ENCODE results near the gene CFAP61.

CFAP61 gene

DNA sequence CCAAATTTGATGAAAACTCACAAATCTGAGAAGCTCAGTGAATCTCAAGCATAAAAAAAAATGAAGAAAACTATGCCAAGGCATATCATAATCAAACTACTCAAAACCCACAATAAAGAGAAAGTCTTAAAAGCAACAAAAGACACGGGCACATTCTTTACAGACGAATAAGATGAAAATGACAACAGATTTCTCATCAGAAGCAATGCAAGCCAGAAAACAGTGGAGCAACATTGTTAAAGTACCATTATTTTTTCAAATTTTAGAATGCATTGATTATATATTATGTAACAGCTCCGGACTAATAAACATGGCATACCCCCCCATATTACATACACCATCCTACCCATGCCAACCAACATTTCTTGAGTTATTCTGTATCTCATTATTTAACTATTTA is 260.2 kb downstream of the CFAP61 start:
- TF ChIP-seq MYC (IDR thresholded peaks at IDR 0.05; ENCODE audit: low read depth, low read length) (no peak), POLR2A (IDR thresholded peaks at IDR 0.05; ENCODE audit: extremely low read depth, insufficient read length) (no peak)
- TF ChIP-seq, protein P1, sequence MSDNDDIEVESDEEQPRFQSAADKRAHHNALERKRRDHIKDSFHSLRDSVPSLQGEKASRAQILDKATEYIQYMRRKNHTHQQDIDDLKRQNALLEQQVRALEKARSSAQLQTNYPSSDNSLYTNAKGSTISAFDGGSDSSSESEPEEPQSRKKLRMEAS (IDR thresholded peaks at IDR 0.05; ENCODE audit: low read depth, low read length): no peak
- TF ChIP-seq, protein P2, sequence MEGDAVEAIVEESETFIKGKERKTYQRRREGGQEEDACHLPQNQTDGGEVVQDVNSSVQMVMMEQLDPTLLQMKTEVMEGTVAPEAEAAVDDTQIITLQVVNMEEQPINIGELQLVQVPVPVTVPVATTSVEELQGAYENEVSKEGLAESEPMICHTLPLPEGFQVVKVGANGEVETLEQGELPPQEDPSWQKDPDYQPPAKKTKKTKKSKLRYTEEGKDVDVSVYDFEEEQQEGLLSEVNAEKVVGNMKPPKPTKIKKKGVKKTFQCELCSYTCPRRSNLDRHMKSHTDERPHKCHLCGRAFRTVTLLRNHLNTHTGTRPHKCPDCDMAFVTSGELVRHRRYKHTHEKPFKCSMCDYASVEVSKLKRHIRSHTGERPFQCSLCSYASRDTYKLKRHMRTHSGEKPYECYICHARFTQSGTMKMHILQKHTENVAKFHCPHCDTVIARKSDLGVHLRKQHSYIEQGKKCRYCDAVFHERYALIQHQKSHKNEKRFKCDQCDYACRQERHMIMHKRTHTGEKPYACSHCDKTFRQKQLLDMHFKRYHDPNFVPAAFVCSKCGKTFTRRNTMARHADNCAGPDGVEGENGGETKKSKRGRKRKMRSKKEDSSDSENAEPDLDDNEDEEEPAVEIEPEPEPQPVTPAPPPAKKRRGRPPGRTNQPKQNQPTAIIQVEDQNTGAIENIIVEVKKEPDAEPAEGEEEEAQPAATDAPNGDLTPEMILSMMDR (IDR thresholded peaks at IDR 0.05; ENCODE audit: low read depth, low read length): no peak
- DNase-seq (ENCODE audit: low read depth): no peak
- no peak overlapping the region for H3K4me3 ChIP-seq (ENCODE audit: low read depth, low read length)

DNA sequence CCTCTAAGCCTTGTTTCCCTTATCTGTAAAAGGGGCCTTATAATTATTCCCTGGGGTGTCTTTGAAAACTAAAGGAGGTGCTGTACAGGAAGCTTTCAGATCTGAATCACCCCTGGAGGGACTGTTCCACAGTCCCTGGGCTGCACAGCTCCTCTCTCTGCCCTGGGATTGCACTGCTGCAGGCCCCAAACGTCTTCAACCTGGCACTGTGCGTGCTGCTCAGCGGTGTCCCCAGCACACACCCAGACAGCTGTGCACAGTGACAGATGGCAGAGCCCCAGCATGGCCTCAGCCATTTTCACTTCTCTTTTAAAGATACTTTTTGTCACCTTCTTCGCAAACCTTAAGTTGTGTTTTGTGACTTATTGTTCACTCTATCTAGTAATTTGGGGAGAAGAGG is 264.9 kb downstream of the CFAP61 start:
- TF ChIP-seq, protein P2 (IDR thresholded peaks at IDR 0.05; ENCODE audit: low read depth, low read length): no peak

DNA sequence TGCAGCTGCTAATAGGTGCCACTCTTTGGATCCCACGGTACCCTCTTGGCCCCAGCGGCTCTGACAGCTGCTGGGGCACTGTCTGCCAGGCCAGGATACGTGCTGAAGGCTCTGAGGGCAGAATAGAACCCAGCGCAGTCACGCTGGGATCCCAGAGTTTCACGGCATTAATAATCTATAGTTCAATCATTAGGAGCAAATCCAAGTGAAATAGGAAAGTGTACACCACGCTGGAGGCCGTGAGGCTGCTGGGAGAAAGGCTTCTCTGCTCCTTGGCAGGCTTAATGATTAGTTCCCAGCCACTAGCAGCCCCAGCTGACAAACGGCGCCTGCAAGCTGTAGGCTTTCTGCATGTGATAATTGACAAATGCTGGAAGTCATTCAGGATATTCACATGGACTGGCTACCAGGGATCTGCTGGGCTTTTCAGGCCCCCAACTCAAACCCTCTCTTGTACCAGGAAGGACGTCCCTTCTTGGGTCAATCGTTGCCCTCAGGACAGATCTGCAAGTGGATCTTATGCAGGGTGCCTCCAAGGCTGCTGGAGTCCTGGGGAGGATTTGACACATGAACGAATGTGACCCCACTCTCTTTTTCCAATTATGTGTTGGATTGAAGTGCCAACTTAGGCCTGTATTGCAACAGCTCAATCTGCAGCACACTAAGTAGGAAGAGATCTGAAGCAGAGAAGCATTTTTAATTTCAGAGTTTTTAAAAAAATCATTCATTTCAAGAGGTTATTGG is 265.5 kb downstream of the CFAP61 start:
- no peak overlapping the region for H3K4me3 ChIP-seq (ENCODE audit: low read depth, low read length)
- DNase-seq (ENCODE audit: low read depth): peak; percentile 25
- TF ChIP-seq POLR2A (IDR thresholded peaks at IDR 0.05; ENCODE audit: extremely low read depth, insufficient read length): no peak
- no peak for TF ChIP-seq MYC (IDR thresholded peaks at IDR 0.05; ENCODE audit: low read depth, low read length)
- TF ChIP-seq, protein P2 (IDR thresholded peaks at IDR 0.05; ENCODE audit: low read depth, low read length): no peak
- TF ChIP-seq, protein P1 (IDR thresholded peaks at IDR 0.05; ENCODE audit: low read depth, low read length): no peak

More for the DNA sequence above, 264.9 kb downstream of the CFAP61 start:
- peak; percentile 91 for DNase-seq (ENCODE audit: low read depth)
- H3K4me3 ChIP-seq (ENCODE audit: low read depth, low read length): no peak overlapping the region

DNA sequence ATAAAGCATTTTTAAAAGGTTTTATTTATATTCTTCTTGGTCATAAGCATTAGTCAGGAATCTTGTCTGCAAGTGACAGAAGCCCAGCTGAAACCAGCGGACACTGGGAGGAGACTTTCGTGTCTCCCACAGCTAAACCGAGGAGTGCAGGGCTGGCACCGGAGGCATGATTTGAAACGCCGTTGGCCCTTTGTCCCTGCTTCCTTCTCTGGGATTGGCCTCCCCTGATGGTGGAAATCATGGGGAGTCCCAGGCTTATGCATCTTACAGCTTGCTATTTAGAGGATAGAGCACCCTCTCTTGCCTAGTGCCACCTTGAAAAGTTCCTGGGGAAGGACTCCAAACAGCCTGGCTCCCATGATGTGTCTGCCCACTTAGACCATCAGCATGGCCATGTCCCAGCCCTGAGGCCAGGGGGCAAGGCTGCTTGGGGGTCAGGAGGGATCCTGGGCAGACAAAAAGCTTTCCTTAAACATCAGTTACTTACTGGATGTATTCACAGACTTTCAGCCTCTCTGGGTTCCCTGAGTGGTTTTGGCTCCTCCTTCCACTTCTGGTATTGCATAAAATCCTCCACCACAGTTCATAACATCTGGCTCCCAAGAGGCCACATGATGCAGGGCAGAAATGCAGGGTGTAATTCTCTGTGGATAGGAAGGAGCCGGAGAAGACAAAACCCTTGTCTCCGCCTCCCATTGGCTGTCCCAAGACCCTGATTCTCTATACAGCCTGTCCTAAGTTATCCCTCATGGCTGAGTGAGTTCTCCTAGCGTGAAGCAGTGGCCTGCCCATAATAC is 266.2 kb downstream of the CFAP61 start:
- no peak for TF ChIP-seq POLR2A (IDR thresholded peaks at IDR 0.05; ENCODE audit: extremely low read depth, insufficient read length)
- TF ChIP-seq, protein P1 (IDR thresholded peaks at IDR 0.05; ENCODE audit: low read depth, low read length): 0 out of 2 replicates have a peak, but pooled peaks have one; percentile 25
- peak; percentile 93 for DNase-seq (ENCODE audit: low read depth)
- no peak overlapping the region for H3K4me3 ChIP-seq (ENCODE audit: low read depth, low read length)

DNA sequence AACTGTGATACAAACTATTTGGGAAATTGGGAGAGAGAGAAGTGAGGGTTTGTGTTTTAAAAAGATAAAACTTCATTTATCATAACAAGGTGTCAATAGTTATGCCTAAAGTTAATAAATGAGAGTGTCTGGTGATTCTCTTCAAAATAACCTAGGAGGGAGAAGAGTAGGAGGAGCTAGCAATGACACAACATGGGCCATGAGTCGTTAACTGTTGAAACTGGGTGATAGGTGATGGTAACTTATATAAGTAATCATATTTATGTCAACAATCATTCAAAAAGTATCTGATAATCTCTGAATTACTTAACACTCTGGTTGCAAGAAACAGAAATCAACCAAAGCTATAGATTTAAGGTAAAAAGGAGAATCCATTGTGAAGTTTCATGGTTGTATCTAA is 268.8 kb downstream of the CFAP61 start:
- peak; percentile 18 for DNase-seq (ENCODE audit: low read depth)
- H3K4me3 ChIP-seq (ENCODE audit: low read depth, low read length): no peak overlapping the region
- TF ChIP-seq, protein P2 (IDR thresholded peaks at IDR 0.05; ENCODE audit: low read depth, low read length): no peak
- TF ChIP-seq MYC (IDR thresholded peaks at IDR 0.05; ENCODE audit: low read depth, low read length) (no peak), POLR2A (IDR thresholded peaks at IDR 0.05; ENCODE audit: extremely low read depth, insufficient read length) (no peak)
- TF ChIP-seq, protein P1 (IDR thresholded peaks at IDR 0.05; ENCODE audit: low read depth, low read length): no peak

DNA sequence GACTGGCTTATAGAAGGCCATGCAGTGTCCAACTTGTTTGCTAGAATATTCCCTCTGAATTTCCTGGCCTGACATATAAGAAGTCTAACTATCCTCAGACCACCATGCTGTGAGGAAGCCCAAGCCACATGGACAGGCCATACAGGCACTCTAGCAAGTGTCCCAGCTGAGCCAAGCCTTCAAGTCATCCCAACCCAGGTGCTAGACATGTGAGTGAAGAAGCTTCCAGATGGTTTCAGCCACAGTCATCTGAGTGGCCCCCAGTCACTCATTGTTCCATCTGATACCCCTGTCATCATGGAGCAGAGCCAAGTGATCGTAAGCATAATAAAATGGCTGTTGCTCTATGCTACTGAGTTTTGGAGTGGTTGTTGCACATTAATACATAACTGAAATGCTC is 269.6 kb downstream of the CFAP61 start:
- TF ChIP-seq, protein P2 (IDR thresholded peaks at IDR 0.05; ENCODE audit: low read depth, low read length): no peak
- no peak for TF ChIP-seq MYC (IDR thresholded peaks at IDR 0.05; ENCODE audit: low read depth, low read length)
- TF ChIP-seq, protein P1 (IDR thresholded peaks at IDR 0.05; ENCODE audit: low read depth, low read length): no peak
- TF ChIP-seq POLR2A (IDR thresholded peaks at IDR 0.05; ENCODE audit: extremely low read depth, insufficient read length): no peak
- no peak for DNase-seq (ENCODE audit: low read depth)
- H3K4me3 ChIP-seq (ENCODE audit: low read depth, low read length): no peak overlapping the region

Data from NB4 (cell line).